Gastrocnemius medialis (tissue), 4 donors: ENCODE measurements around the gene ISLR2. TPM values are rescaled to one million over a fixed set of nuclear protein-coding genes. Genes with fewer than 3 reads are reported as not detected.
"Not testable (repeated sequence)": the region's sequence is repeated elsewhere in the genome, so short reads cannot be mapped to it uniquely, and the experiment has no call there.

ENCODE experiments used
- ATAC-seq, 2 donors: fragments of 150-250 bp; one replicate each; pipeline ENCODE4 v1.9.1; 2016
- DNase-seq, 2 donors: peaks; one replicate each; pipeline ENCODE4 v3.0.0-alpha.2; 2019
- H3K27ac ChIP-seq, 4 donors: fragments of 200-600 bp; sonication (generic); 1 replicate in 1 of 4; 2 replicates in 3 of 4; pipeline ENCODE4 v1.5.1; 2016 to 2018; ENCODE audit warnings: mild to moderate bottlenecking in 2 of 4, moderate library complexity in 1 of 4
- H3K27me3 ChIP-seq, 3 donors: fragments of 200-600 bp; sonication (generic) in 2 of 3; 1 replicate in 1 of 3; 2 replicates in 2 of 3; pipeline versions ENCODE4 v1.5.1 to v1.6.0; 2016 to 2019; ENCODE audit warnings: mild to moderate bottlenecking in 1 of 3, moderate library complexity in 1 of 3
- H3K36me3 ChIP-seq, 2 donors: fragments of 200-600 bp; sonication (generic) in 1 of 2; one replicate each; pipeline ENCODE4 v1.5.1; 2017 to 2018
- H3K4me1 ChIP-seq, 2 donors: fragments of 200-600 bp; sonication (generic) in 1 of 2; one replicate each; pipeline ENCODE4 v1.5.1; 2016 to 2017; ENCODE audit warnings: mild to moderate bottlenecking in 2 of 2
- H3K4me3 ChIP-seq, 4 donors: fragments of 200-600 bp; sonication (generic) in 3 of 4; 1 replicate in 1 of 4; 2 replicates in 3 of 4; pipeline ENCODE4 v1.5.1; 2016 to 2019; ENCODE audit warnings: mild to moderate bottlenecking in 2 of 4
- H3K9me3 ChIP-seq, 3 donors: fragments of 200-600 bp; sonication (generic) in 2 of 3; 1 replicate in 1 of 3; 2 replicates in 2 of 3; pipeline ENCODE4 v1.5.1; 2016 to 2019
- CTCF ChIP-seq, 5 experiments: fragments of 450-650 bp in 3 of 5; fragments of 200-600 bp in 2 of 5; sonication (generic) in 2 of 5; IDR thresholded peaks in 4 of 5; conservative IDR thresholded peaks in 1 of 5; 1 replicate in 4 of 5; 2 replicates in 1 of 5; pipeline ENCODE4 v1.5.1; 2016 to 2019; ENCODE audit warnings: antibody characterized with exemption in 5 of 5, mild to moderate bottlenecking in 3 of 5, moderate library complexity in 3 of 5
- POLR2A ChIP-seq, 2 donors: fragments of 450-650 bp; IDR thresholded peaks; one replicate each; pipeline ENCODE4 v1.6.1; 2017; ENCODE audit warnings: antibody characterized with exemption in 2 of 2, mild to moderate bottlenecking in 2 of 2, moderate library complexity in 2 of 2
- in situ Hi-C, 4 donors: fragments of 200-750 bp; cut with MboI; loops; one replicate each; pipeline versions ENCODE4 v1.15.0 to v1.8.0; 2017; ENCODE audit warnings: low sequenced_read_pairs in 4 of 4
- intact Hi-C: fragments of 100-400 bp; cut with DNase I; formaldehyde crosslinking; loops from one replicate; pipeline ENCODE4 v1.15.1; 2023; ENCODE audit warnings: low total_unique reads
- total RNA-seq, 4 donors: library from RNA; depleted of rRNA; stranded (reverse); fragments of >200 nt; gene quantifications; one replicate each; pipeline versions ENCODE4 v1.1.0 to v1.2.3, GENCODE V29; 2016

ISLR2 gene
- total RNA-seq, 4 donors from 2014 or later = 0.62 to 3.9 (median 2.0) TPM

GRCh38 chr15:74108111-74108510 lies 22.3 kb upstream of the ISLR2 start:
- DNase-seq (no peak), ATAC-seq (no peak)
- Histone ChIP-seq H3K4me1 (no peaks in the 10 kb centered on the region), H3K27me3 (no peaks in the 10 kb centered on the region), H3K4me3 (no peak overlapping the region), H3K36me3 (no peaks in the 10 kb centered on the region), H3K27ac (no peak overlapping the region), H3K9me3 (no peaks in the 10 kb centered on the region)
- no peak for TF ChIP-seq CTCF (IDR thresholded peaks at IDR 0.05 in 4 of 5, conservative IDR thresholded peaks at IDR 0.05 in 1 of 5)
- TF ChIP-seq POLR2A (IDR thresholded peaks at IDR 0.05) = no peak
- intact Hi-C loops (no loop called here), in situ Hi-C loops (no loop called here)

- H3K27me3 ChIP-seq, H3K4me1 ChIP-seq, H3K4me3 ChIP-seq, H3K9me3 ChIP-seq, H3K27ac ChIP-seq, DNase-seq, intact Hi-C loops, ATAC-seq, H3K36me3 ChIP-seq, in situ Hi-C loops: not testable (repeated sequence)
Observed at GRCh38 chr15:74108611-74109010, 21.8 kb upstream of the ISLR2 start.

- in situ Hi-C loops = no loop called here
- H3K9me3 ChIP-seq = no peaks in the 10 kb centered on the region
- intact Hi-C loops = no loop called here
- ATAC-seq = no peak
- no peak for TF ChIP-seq POLR2A (IDR thresholded peaks at IDR 0.05)
- TF ChIP-seq CTCF (IDR thresholded peaks at IDR 0.05 in 4 of 5, conservative IDR thresholded peaks at IDR 0.05 in 1 of 5) = no peak
- no peak for DNase-seq
- H3K27ac ChIP-seq = no peak overlapping the region
- H3K27me3 ChIP-seq = no peaks in the 10 kb centered on the region
- H3K4me3 ChIP-seq = no peak overlapping the region
- no peaks in the 10 kb centered on the region for H3K36me3 ChIP-seq
- no peaks in the 10 kb centered on the region for H3K4me1 ChIP-seq
Observed at GRCh38 chr15:74109713-74110112, 20.7 kb upstream of the ISLR2 start.

- no peak for ATAC-seq
- intact Hi-C loops (loop anchor here (10.0 kb wide), 2 partner anchors 146 to 1154 kb away; no protein-coding TSS in a partner anchor), in situ Hi-C loops (loop anchor here in 2 of 4 donors (5.0 to 10.0 kb wide), 2 partner anchors 66 to 187 kb away; no protein-coding TSS in a partner anchor)
- no peak for DNase-seq
- H3K27me3 ChIP-seq = peaks cover 5 to 11% (median 10%) of the 10 kb centered on the region in 3 donors
- no peaks in the 10 kb centered on the region for H3K36me3 ChIP-seq
- H3K4me3 ChIP-seq = no peak overlapping the region
- no peaks in the 10 kb centered on the region for H3K4me1 ChIP-seq
- TF ChIP-seq CTCF (IDR thresholded peaks at IDR 0.05 in 4 of 5, conservative IDR thresholded peaks at IDR 0.05 in 1 of 5) (no peak), POLR2A (IDR thresholded peaks at IDR 0.05) (no peak)
- H3K27ac ChIP-seq = no peak overlapping the region
- H3K9me3 ChIP-seq = no peaks in the 10 kb centered on the region
Observed at GRCh38 chr15:74120426-74120825, 10.0 kb upstream of the ISLR2 start.

GRCh38 chr15:74121039-74121438 lies 9.3 kb upstream of the ISLR2 start:
- in situ Hi-C loops (loop anchor here in 2 of 4 donors (5.0 to 10.0 kb wide), 2 partner anchors 66 to 186 kb away; no protein-coding TSS in a partner anchor), intact Hi-C loops (loop anchor here (10.0 kb wide), 2 partner anchors 146 to 1154 kb away; no protein-coding TSS in a partner anchor)

More at GRCh38 chr15:74121039-74121438, 9.3 kb upstream of the ISLR2 start:
- no peak for DNase-seq
- H3K27me3 ChIP-seq = peaks cover 7 to 15% (median 11%) of the 10 kb centered on the region in 3 donors
- H3K4me1 ChIP-seq = no peaks in the 10 kb centered on the region
- H3K27ac ChIP-seq = no peak overlapping the region
- ATAC-seq = no peak
- no peaks in the 10 kb centered on the region for H3K36me3 ChIP-seq
- no peaks in the 10 kb centered on the region for H3K9me3 ChIP-seq
- TF ChIP-seq CTCF (IDR thresholded peaks at IDR 0.05 in 4 of 5, conservative IDR thresholded peaks at IDR 0.05 in 1 of 5) (no peak), POLR2A (IDR thresholded peaks at IDR 0.05) (no peak)
- no peak overlapping the region for H3K4me3 ChIP-seq
